HG03521 (cell line): ENCODE data around the gene C10orf62.
A peak's percentile ranks its signal among the peaks of the same experiment; 100 is the strongest.
"Not testable (repeated sequence)": the region's sequence is repeated elsewhere in the genome, so short reads cannot be mapped to it uniquely, and the experiment has no call there.

ENCODE experiments used
- ATAC-seq: cut with Tn5 transposase; IDR thresholded peaks from one replicate; pipeline ENCODE4 v1.9.1; 2021; ENCODE audit warnings: mild to moderate bottlenecking, moderate library complexity; ENCODE audit not compliant: unreplicated experiment

The C10orf62 gene

GRCh38 chr10:97623277-97623676 is 33.8 kb downstream of the C10orf62 start:
- ATAC-seq = no peak

GRCh38 chr10:97627731-97628130 is 38.2 kb downstream of the C10orf62 start:
- ATAC-seq = no peak

- no peak for ATAC-seq
Observed at GRCh38 chr10:97628228-97628627, 38.7 kb downstream of the C10orf62 start.

GRCh38 chr10:97629289-97629688 is 39.8 kb downstream of the C10orf62 start:
- ATAC-seq = no peak

DNA sequence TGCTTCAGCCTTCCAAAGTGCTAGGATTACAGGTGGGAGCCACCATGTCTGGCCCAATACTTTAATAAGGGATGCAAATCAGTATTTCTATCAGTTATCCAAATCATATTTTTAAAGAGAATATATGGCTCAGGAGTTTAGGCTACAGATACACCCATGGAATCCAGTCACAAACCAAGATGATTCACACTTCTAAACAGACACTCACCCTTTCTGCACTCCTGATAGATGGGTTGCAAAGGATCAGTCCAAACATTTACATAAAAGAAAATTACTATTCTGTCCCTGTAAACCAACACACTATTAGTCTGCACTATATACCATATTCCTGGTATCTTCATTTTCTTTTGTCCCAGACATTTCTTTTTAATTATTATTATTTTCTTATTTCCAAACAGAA is 41.6 kb downstream of the C10orf62 start:
- no peak for ATAC-seq

- peak; percentile 100 for ATAC-seq
Observed at GRCh38 chr10:97632949-97633884, 43.7 kb downstream of the C10orf62 start, which contains the start of gene MORN4. Gene MORN4, minus strand, starts transcription at chr10:97633500. Its CDS starts 13,847 bp downstream, at chr10:97619653.

DNA sequence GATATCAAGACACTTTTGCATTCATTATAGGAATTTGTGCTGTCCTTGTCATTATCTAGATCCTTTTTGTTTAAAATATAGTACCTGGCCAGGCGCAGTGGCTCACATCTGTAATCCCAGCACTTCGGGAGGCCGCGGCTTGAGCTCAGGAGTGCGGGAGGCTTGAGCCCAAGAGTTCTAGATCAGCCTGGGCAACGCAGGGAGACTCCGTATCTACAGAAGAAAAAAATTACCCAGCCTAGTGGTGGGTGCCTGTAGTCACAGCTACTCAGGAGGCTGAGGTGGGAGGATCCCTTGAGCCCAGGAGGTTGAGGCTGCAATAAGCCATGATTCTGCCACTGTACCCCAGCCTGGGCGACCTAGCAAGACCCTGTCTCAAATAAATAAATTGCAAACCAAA is 44.4 kb downstream of the C10orf62 start:
- ATAC-seq = no peak

- ATAC-seq = no peak
Observed at GRCh38 chr10:97635577-97635976, 46.1 kb downstream of the C10orf62 start.

DNA sequence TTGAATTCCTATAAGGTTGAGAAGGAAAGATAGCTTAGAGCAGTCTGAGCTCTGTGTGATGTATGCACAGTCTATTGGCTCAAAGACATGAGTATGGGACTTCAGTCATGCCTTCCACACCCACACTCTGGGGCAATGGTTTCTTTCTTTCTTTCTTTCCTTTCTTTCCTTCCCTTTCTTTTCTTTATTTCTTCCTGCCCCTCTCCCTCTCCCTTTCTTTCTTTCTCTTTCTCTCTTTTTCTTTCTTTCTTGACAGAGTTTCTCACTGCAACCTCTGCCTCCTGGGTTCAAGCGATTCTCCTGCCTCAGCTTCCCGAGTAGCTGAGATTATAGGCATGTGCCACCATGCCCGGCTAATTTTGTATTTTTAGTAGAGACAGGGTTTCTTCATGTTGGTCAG is 49.6 kb downstream of the C10orf62 start:
- ATAC-seq = not testable (repeated sequence)

GRCh38 chr10:97640174-97640867 is 50.8 kb downstream of the C10orf62 start, which contains the start of gene PI4K2A:
Gene PI4K2A, plus strand, starts transcription at chr10:97640671. Its CDS starts 72 bp downstream, at chr10:97640743.
- ATAC-seq = peak; percentile 98
